Measurements from ENCODE around the gene MBP.

DNA sequence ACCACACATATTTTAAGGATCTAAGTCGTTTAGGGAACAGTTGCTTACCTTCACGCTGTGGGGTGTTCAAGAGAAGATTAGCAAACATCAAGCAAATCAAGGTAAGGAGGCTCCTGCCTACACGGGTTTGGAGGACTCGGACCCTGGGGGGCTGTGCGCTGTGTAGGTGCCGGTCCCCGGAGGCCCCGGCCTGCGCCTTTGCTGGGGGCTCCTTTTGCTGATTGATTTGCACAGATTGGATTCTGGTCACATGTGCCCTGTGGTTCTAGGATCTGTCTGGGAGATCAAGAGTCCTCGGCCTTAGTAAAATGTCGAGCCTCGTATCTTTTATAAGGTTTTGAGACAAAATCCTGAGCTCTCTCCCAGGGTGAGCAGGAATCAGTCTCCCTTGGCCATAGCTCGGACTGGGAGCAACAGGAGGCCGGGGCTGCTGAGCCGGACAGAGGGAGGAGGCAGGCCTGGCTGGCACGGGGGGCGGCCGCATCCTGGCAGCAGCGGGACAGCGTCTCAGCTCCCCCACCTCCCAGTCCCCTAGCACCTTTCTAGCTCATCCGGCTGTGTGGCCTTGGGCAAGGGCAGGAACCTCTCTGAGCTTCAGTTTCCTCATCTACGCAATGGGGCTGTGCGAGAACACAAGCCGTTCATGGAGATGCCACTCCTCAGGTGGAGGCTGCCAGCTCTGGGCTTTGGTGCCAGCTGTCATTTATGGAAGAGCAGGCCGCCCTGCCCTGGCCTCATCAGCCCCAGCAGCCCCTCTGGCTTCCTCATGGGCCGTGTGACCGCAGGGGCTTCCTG is 147.2 kb downstream of the MBP start:
- TF ChIP-seq POLR2AphosphoS5 (IDR thresholded peaks at IDR 0.05; ENCODE audit: borderline replicate concordance, low read depth, low read length) (no peak), EZH2 (IDR thresholded peaks at IDR 0.05) (no peak), FOXP2 (optimal IDR thresholded peaks at IDR 0.05; ENCODE audit: control extremely low read depth, extremely low read length, insufficient read depth) (no peak)
